C4-2B (cell line): ENCODE data around the gene RGS7.
"Not testable (repeated sequence)": the region's sequence is repeated elsewhere in the genome, so short reads cannot be mapped to it uniquely, and the experiment has no call there.

ENCODE experiments used
- H3K27ac ChIP-seq: fragments of 450-650 bp; 2 replicates; pipeline ENCODE4 v1.5.1; 2017
- CTCF ChIP-seq: fragments of 450-650 bp; conservative IDR thresholded peaks from 2 replicates; pipeline ENCODE4 v1.5.1; 2017; ENCODE audit warnings: mild to moderate bottlenecking
- ZFX ChIP-seq: fragments of 450-650 bp; IDR thresholded peaks from 2 replicates; pipeline ENCODE4 v1.6.1; 2017

The RGS7 gene

GRCh38 chr1:241221319-241221718, 135.7 kb downstream of the RGS7 start:
- no peak overlapping the region for H3K27ac ChIP-seq
- TF ChIP-seq CTCF: no peak
- no peak for TF ChIP-seq ZFX

GRCh38 chr1:241220913-241221312, 136.1 kb downstream of the RGS7 start:
- H3K27ac ChIP-seq: not testable (repeated sequence)

GRCh38 chr1:241219449-241219848, 137.6 kb downstream of the RGS7 start:
- TF ChIP-seq CTCF (no peak), ZFX (no peak)
- no peak overlapping the region for H3K27ac ChIP-seq

GRCh38 chr1:241217516-241217915, 139.5 kb downstream of the RGS7 start:
- TF ChIP-seq ZFX (no peak), CTCF (no peak)
- H3K27ac ChIP-seq: no peak overlapping the region

- no peak for TF ChIP-seq CTCF
- no peak for TF ChIP-seq ZFX
- H3K27ac ChIP-seq: no peak overlapping the region
Measured at GRCh38 chr1:241215683-241216082, 141.3 kb downstream of the RGS7 start.

- no peak for TF ChIP-seq CTCF
- TF ChIP-seq ZFX: no peak
- no peak overlapping the region for H3K27ac ChIP-seq
Measured at GRCh38 chr1:241215203-241215602, 141.8 kb downstream of the RGS7 start.

- no peak for TF ChIP-seq ZFX
- no peak for TF ChIP-seq CTCF
- H3K27ac ChIP-seq: no peak overlapping the region
Measured at GRCh38 chr1:241213139-241213538, 143.9 kb downstream of the RGS7 start.

GRCh38 chr1:241212628-241213027, 144.4 kb downstream of the RGS7 start:
- H3K27ac ChIP-seq: no peak overlapping the region
- no peak for TF ChIP-seq CTCF
- TF ChIP-seq ZFX: no peak
